Gastrocnemius medialis (tissue), 4 donors: Measurements from ENCODE around the gene ENAH. TPM values are rescaled to one million over a fixed set of nuclear protein-coding genes. Genes with fewer than 3 reads are reported as not detected.
"Not testable (repeated sequence)": the region's sequence is repeated elsewhere in the genome, so short reads cannot be mapped to it uniquely, and the experiment has no call there.

Source experiments
- ATAC-seq, 2 donors: fragments of 150-250 bp; one replicate each; pipeline ENCODE4 v1.9.1; 2016
- DNase-seq, 2 donors: peaks; one replicate each; pipeline ENCODE4 v3.0.0-alpha.2; 2019
- H3K27ac ChIP-seq, 4 donors: fragments of 200-600 bp; sonication (generic); 1 replicate in 1 of 4; 2 replicates in 3 of 4; pipeline ENCODE4 v1.5.1; 2016 to 2018; ENCODE audit warnings: mild to moderate bottlenecking in 2 of 4, moderate library complexity in 1 of 4
- H3K27me3 ChIP-seq, 3 donors: fragments of 200-600 bp; sonication (generic) in 2 of 3; 1 replicate in 1 of 3; 2 replicates in 2 of 3; pipeline versions ENCODE4 v1.5.1 to v1.6.0; 2016 to 2019; ENCODE audit warnings: mild to moderate bottlenecking in 1 of 3, moderate library complexity in 1 of 3
- H3K36me3 ChIP-seq, 2 donors: fragments of 200-600 bp; sonication (generic) in 1 of 2; one replicate each; pipeline ENCODE4 v1.5.1; 2017 to 2018
- H3K4me1 ChIP-seq, 2 donors: fragments of 200-600 bp; sonication (generic) in 1 of 2; one replicate each; pipeline ENCODE4 v1.5.1; 2016 to 2017; ENCODE audit warnings: mild to moderate bottlenecking in 2 of 2
- H3K4me3 ChIP-seq, 4 donors: fragments of 200-600 bp; sonication (generic) in 3 of 4; 1 replicate in 1 of 4; 2 replicates in 3 of 4; pipeline ENCODE4 v1.5.1; 2016 to 2019; ENCODE audit warnings: mild to moderate bottlenecking in 2 of 4
- H3K9me3 ChIP-seq, 3 donors: fragments of 200-600 bp; sonication (generic) in 2 of 3; 1 replicate in 1 of 3; 2 replicates in 2 of 3; pipeline ENCODE4 v1.5.1; 2016 to 2019
- CTCF ChIP-seq, 5 experiments: fragments of 450-650 bp in 3 of 5; fragments of 200-600 bp in 2 of 5; sonication (generic) in 2 of 5; IDR thresholded peaks in 4 of 5; conservative IDR thresholded peaks in 1 of 5; 1 replicate in 4 of 5; 2 replicates in 1 of 5; pipeline ENCODE4 v1.5.1; 2016 to 2019; ENCODE audit warnings: antibody characterized with exemption in 5 of 5, mild to moderate bottlenecking in 3 of 5, moderate library complexity in 3 of 5
- POLR2A ChIP-seq, 2 donors: fragments of 450-650 bp; IDR thresholded peaks; one replicate each; pipeline ENCODE4 v1.6.1; 2017; ENCODE audit warnings: antibody characterized with exemption in 2 of 2, mild to moderate bottlenecking in 2 of 2, moderate library complexity in 2 of 2
- in situ Hi-C, 4 donors: fragments of 200-750 bp; cut with MboI; loops; one replicate each; pipeline versions ENCODE4 v1.15.0 to v1.8.0; 2017; ENCODE audit warnings: low sequenced_read_pairs in 4 of 4
- intact Hi-C: fragments of 100-400 bp; cut with DNase I; formaldehyde crosslinking; loops from one replicate; pipeline ENCODE4 v1.15.1; 2023; ENCODE audit warnings: low total_unique reads
- total RNA-seq, 4 donors: library from RNA; depleted of rRNA; stranded (reverse); fragments of >200 nt; gene quantifications; one replicate each; pipeline versions ENCODE4 v1.1.0 to v1.2.3, GENCODE V29; 2016

Gene ENAH
- total RNA-seq, 4 donors from 2014 or later: 56.1 to 112 (median 62.2) TPM

- ATAC-seq (peak in 1 of 2 donors; percentile 19), DNase-seq (peak; percentile 14 to 58)
- H3K36me3 ChIP-seq: no peaks in the 10 kb centered on the region
- intact Hi-C loops: no loop called here
- H3K4me3 ChIP-seq: no peak overlapping the region
- peak overlapping the region; percentile 85 to 93 (median 87) for H3K27ac ChIP-seq
- H3K4me1 ChIP-seq: peaks cover 17 to 35% of the 10 kb centered on the region in 2 donors
- in situ Hi-C loops: no loop called here
- no peaks in the 10 kb centered on the region for H3K27me3 ChIP-seq
- TF ChIP-seq POLR2A (IDR thresholded peaks at IDR 0.05): no peak
- no peaks in the 10 kb centered on the region for H3K9me3 ChIP-seq
Measured at GRCh38 chr1:225697428-225697827, 44.5 kb upstream of the ENAH start.

- Histone ChIP-seq H3K27me3 (no peaks in the 10 kb centered on the region), H3K27ac (peak overlapping the region in 3 of 4 donors; percentile 51 to 86 (median 85)), H3K4me3 (no peak overlapping the region), H3K4me1 (peaks cover 17 to 44% of the 10 kb centered on the region in 2 donors), H3K36me3 (no peaks in the 10 kb centered on the region), H3K9me3 (no peaks in the 10 kb centered on the region)
- ATAC-seq (no peak), DNase-seq (no peak)
- in situ Hi-C loops (no loop called here), intact Hi-C loops (no loop called here)
- TF ChIP-seq CTCF (IDR thresholded peaks at IDR 0.05 in 4 of 5, conservative IDR thresholded peaks at IDR 0.05 in 1 of 5) (no peak), POLR2A (IDR thresholded peaks at IDR 0.05) (no peak)
Measured at GRCh38 chr1:225695578-225696337, 42.8 kb upstream of the ENAH start.

- TF ChIP-seq CTCF (IDR thresholded peaks at IDR 0.05 in 4 of 5, conservative IDR thresholded peaks at IDR 0.05 in 1 of 5) (no peak), POLR2A (IDR thresholded peaks at IDR 0.05) (no peak)
- ATAC-seq: peak; percentile 45 to 69
- H3K4me3 ChIP-seq: no peak overlapping the region
- peak overlapping the region in 3 of 4 donors; percentile 10 to 51 (median 50) for H3K27ac ChIP-seq
- H3K9me3 ChIP-seq: no peaks in the 10 kb centered on the region
- H3K36me3 ChIP-seq: no peaks in the 10 kb centered on the region
- peaks cover 9 to 37% of the 10 kb centered on the region in 2 donors for H3K4me1 ChIP-seq
- intact Hi-C loops (no loop called here), in situ Hi-C loops (no loop called here)
- DNase-seq: no peak
- H3K27me3 ChIP-seq: no peaks in the 10 kb centered on the region
Measured at GRCh38 chr1:225694151-225694603, 41.3 kb upstream of the ENAH start.

GRCh38 chr1:225693697-225694096 is 40.8 kb upstream of the ENAH start:
- H3K4me3 ChIP-seq, H3K9me3 ChIP-seq, DNase-seq, ATAC-seq, H3K27me3 ChIP-seq, H3K36me3 ChIP-seq, in situ Hi-C loops, intact Hi-C loops: not testable (repeated sequence)
- H3K4me1 ChIP-seq: peaks cover 7 to 33% of the 10 kb centered on the region in 2 donors
- H3K27ac ChIP-seq: peak overlapping the region in 1 of 4 donors; percentile 28

GRCh38 chr1:225693085-225693696 is 40.3 kb upstream of the ENAH start:
- DNase-seq (no peak), ATAC-seq (no peak)
- in situ Hi-C loops (no loop called here), intact Hi-C loops (no loop called here)
- no peaks in the 10 kb centered on the region for H3K27me3 ChIP-seq
- TF ChIP-seq POLR2A (IDR thresholded peaks at IDR 0.05) (no peak), CTCF (IDR thresholded peaks at IDR 0.05 in 4 of 5, conservative IDR thresholded peaks at IDR 0.05 in 1 of 5) (no peak)
- no peak overlapping the region for H3K4me3 ChIP-seq
- H3K9me3 ChIP-seq: no peaks in the 10 kb centered on the region
- H3K4me1 ChIP-seq: peaks cover 7 to 33% of the 10 kb centered on the region in 2 donors
- H3K27ac ChIP-seq: peak overlapping the region in 1 of 4 donors; percentile 28
- no peaks in the 10 kb centered on the region for H3K36me3 ChIP-seq
